ENCODE measurements around the gene CHMP2B.

Gene CHMP2B

GRCh38 chr3:87227104-87227834 lies at the start of gene CHMP2B:
TSS of gene CHMP2B (plus strand) at chr3:87227309. CDS start at chr3:87227523, 214 bp downstream.
- in situ Hi-C loops (cut with HindIII; ENCODE audit: low sequenced_read_pairs): no loop called here
- H3K4me3 ChIP-seq (ENCODE audit: low read depth, low read length): peak within 1 kb of the TSS; percentile 96
- peak; percentile 95 for DNase-seq (ENCODE audit: low read depth, low spot score)
- TF ChIP-seq CTCF (IDR thresholded peaks at IDR 0.05; ENCODE audit: low read depth, low read length): no peak

- no peak overlapping the region for H3K4me3 ChIP-seq (ENCODE audit: low read depth, low read length)
- in situ Hi-C loops (cut with HindIII; ENCODE audit: low sequenced_read_pairs): no loop called here
- DNase-seq (ENCODE audit: low read depth, low spot score): no peak
- no peak for TF ChIP-seq CTCF (IDR thresholded peaks at IDR 0.05; ENCODE audit: low read depth, low read length)
Observed at GRCh38 chr3:87179642-87180041, 47.5 kb upstream of the CHMP2B start.

- no peak for TF ChIP-seq CTCF (IDR thresholded peaks at IDR 0.05; ENCODE audit: low read depth, low read length)
- in situ Hi-C loops (cut with HindIII; ENCODE audit: low sequenced_read_pairs): no loop called here
- no peak for DNase-seq (ENCODE audit: low read depth, low spot score)
- H3K4me3 ChIP-seq (ENCODE audit: low read depth, low read length): no peak overlapping the region
Observed at GRCh38 chr3:87181551-87181950, 45.6 kb upstream of the CHMP2B start.

GRCh38 chr3:87182023-87182422 lies 45.1 kb upstream of the CHMP2B start:
- no peak for TF ChIP-seq CTCF (IDR thresholded peaks at IDR 0.05; ENCODE audit: low read depth, low read length)

GRCh38 chr3:87186608-87187159 lies 40.4 kb upstream of the CHMP2B start:
- no peak for TF ChIP-seq CTCF (IDR thresholded peaks at IDR 0.05; ENCODE audit: low read depth, low read length)
- no peak for DNase-seq (ENCODE audit: low read depth, low spot score)
- in situ Hi-C loops (cut with HindIII; ENCODE audit: low sequenced_read_pairs): no loop called here
- no peak overlapping the region for H3K4me3 ChIP-seq (ENCODE audit: low read depth, low read length)

More at GRCh38 chr3:87182023-87182422, 45.1 kb upstream of the CHMP2B start:
- in situ Hi-C loops (cut with HindIII; ENCODE audit: low sequenced_read_pairs): no loop called here
- no peak overlapping the region for H3K4me3 ChIP-seq (ENCODE audit: low read depth, low read length)
- DNase-seq (ENCODE audit: low read depth, low spot score): no peak

- in situ Hi-C loops (cut with HindIII; ENCODE audit: low sequenced_read_pairs): no loop called here
- no peak for DNase-seq (ENCODE audit: low read depth, low spot score)
- no peak overlapping the region for H3K4me3 ChIP-seq (ENCODE audit: low read depth, low read length)
- no peak for TF ChIP-seq CTCF (IDR thresholded peaks at IDR 0.05; ENCODE audit: low read depth, low read length)
Observed at GRCh38 chr3:87191175-87191574, 35.9 kb upstream of the CHMP2B start.
